H9 (cell line): ENCODE results near the gene ELFN1. TPM values are rescaled to one million over a fixed set of nuclear protein-coding genes. Genes with fewer than 3 reads are reported as not detected.

ENCODE experiments used
- DNase-seq: peaks from one replicate; pipeline ENCODE4 v3.0.0-alpha.2; 2017
- H2AFZ ChIP-seq: one replicate; pipeline ENCODE4 v1.6.1; 2013; ENCODE audit warnings: mild to moderate bottlenecking, low read length, control low read depth, moderate library complexity
- H2AK5ac ChIP-seq: 2 replicates; pipeline ENCODE4 v1.6.1; 2013; ENCODE audit warnings: low read length, control low read depth, mixed read lengths; ENCODE audit not compliant: insufficient read length
- H2BK120ac ChIP-seq: one replicate; pipeline ENCODE4 v1.6.1; 2013; ENCODE audit warnings: low read depth, mild to moderate bottlenecking, low read length, control low read depth, inconsistent platforms; ENCODE audit not compliant: poor library complexity, severe bottlenecking
- H2BK12ac ChIP-seq: 2 replicates; pipeline ENCODE4 v1.6.1; 2013; ENCODE audit warnings: low read length, control low read depth, mixed read lengths, low read depth; ENCODE audit not compliant: insufficient read length
- H2BK15ac ChIP-seq: 2 replicates; pipeline ENCODE4 v1.6.1; 2013; ENCODE audit warnings: low read depth, low read length, control low read depth
- H2BK20ac ChIP-seq: one replicate; pipeline ENCODE4 v1.6.1; 2013; ENCODE audit warnings: low read depth, mild to moderate bottlenecking, low read length, control low read depth, inconsistent platforms; ENCODE audit not compliant: poor library complexity, severe bottlenecking
- H2BK5ac ChIP-seq: 2 replicates; pipeline ENCODE4 v1.6.1; 2013; ENCODE audit warnings: low read length, control low read depth, mixed read lengths; ENCODE audit not compliant: insufficient read length
- H3K14ac ChIP-seq: 2 replicates; pipeline ENCODE4 v1.6.1; 2013; ENCODE audit warnings: low read length, control low read depth; ENCODE audit not compliant: insufficient read depth
- H3K18ac ChIP-seq: 2 replicates; pipeline ENCODE4 v1.6.1; 2013; ENCODE audit warnings: low read depth, mild to moderate bottlenecking, mixed read lengths, low read length, control low read depth; ENCODE audit not compliant: insufficient read length
- H3K23ac ChIP-seq: 2 replicates; pipeline ENCODE4 v1.6.1; 2013; ENCODE audit warnings: low read length, control low read depth, mixed read lengths, low read depth; ENCODE audit not compliant: insufficient read length
- H3K23me2 ChIP-seq: 2 replicates; pipeline ENCODE4 v1.6.1; 2013; ENCODE audit warnings: low read depth, mild to moderate bottlenecking, mixed read lengths, low read length, control low read depth; ENCODE audit not compliant: insufficient read length, poor library complexity, severe bottlenecking
- H3K27ac ChIP-seq: 2 replicates; pipeline ENCODE4 v1.5.1; 2013; ENCODE audit warnings: low read length, control low read depth, mixed read lengths, low read depth; ENCODE audit not compliant: insufficient read length
- H3K27me3 ChIP-seq: 2 replicates; pipeline ENCODE4 v1.6.1; 2013; ENCODE audit warnings: low read length, control low read depth, inconsistent platforms; ENCODE audit not compliant: insufficient read depth
- H3K4ac ChIP-seq: 2 replicates; pipeline ENCODE4 v1.6.1; 2013; ENCODE audit warnings: low read depth, mild to moderate bottlenecking, control low read depth, inconsistent platforms, low read length, moderate library complexity
- H3K4me1 ChIP-seq: 2 replicates; pipeline ENCODE4 v1.6.1; 2013; ENCODE audit warnings: low read length, control low read depth, inconsistent platforms; ENCODE audit not compliant: insufficient read depth
- H3K4me2 ChIP-seq: 2 replicates; pipeline ENCODE4 v1.6.1; 2013; ENCODE audit warnings: low read length, control low read depth, mixed read lengths; ENCODE audit not compliant: insufficient read length, insufficient read depth
- H3K56ac ChIP-seq: 2 replicates; pipeline ENCODE4 v1.6.1; 2013; ENCODE audit warnings: low read depth, mild to moderate bottlenecking, mixed read lengths, low read length, control low read depth; ENCODE audit not compliant: insufficient read length
- H3K79me1 ChIP-seq: 2 replicates; pipeline ENCODE4 v1.6.1; 2013; ENCODE audit warnings: low read depth, mild to moderate bottlenecking, moderate library complexity, low read length, control low read depth, inconsistent platforms; ENCODE audit not compliant: insufficient read depth, poor library complexity, severe bottlenecking
- H3K79me2 ChIP-seq: 2 replicates; pipeline ENCODE4 v1.6.1; 2013; ENCODE audit warnings: low read length, control low read depth, inconsistent platforms; ENCODE audit not compliant: insufficient read depth
- H3K9ac ChIP-seq: 2 replicates; pipeline ENCODE4 v1.6.1; 2013; ENCODE audit warnings: low read length, control low read depth, mixed read lengths; ENCODE audit not compliant: insufficient read length; ENCODE audit errors: extremely low read depth
- H3K9me3 ChIP-seq: one replicate; pipeline ENCODE4 v1.6.1; 2013; ENCODE audit warnings: low read depth, low read length, inconsistent platforms; ENCODE audit not compliant: control insufficient read depth
- H3T11ph ChIP-seq: one replicate; pipeline ENCODE4 v1.6.1; 2013; ENCODE audit warnings: mild to moderate bottlenecking, low read length, control low read depth, inconsistent platforms
- H4K20me1 ChIP-seq: one replicate; pipeline ENCODE4 v1.6.1; 2013; ENCODE audit not compliant: control insufficient read depth, insufficient read length, insufficient read depth
- H4K5ac ChIP-seq: 2 replicates; pipeline ENCODE4 v1.6.1; 2013; ENCODE audit warnings: low read depth, mild to moderate bottlenecking, mixed read lengths, low read length, control low read depth; ENCODE audit not compliant: insufficient read length
- H4K8ac ChIP-seq: replicated peaks from 2 replicates; pipeline ENCODE4 v1.6.1; 2013; ENCODE audit warnings: low read length, control low read depth, mixed read lengths, low read depth; ENCODE audit not compliant: insufficient read length
- H4K91ac ChIP-seq: 2 replicates; pipeline ENCODE4 v1.6.1; 2013; ENCODE audit warnings: low read depth, mild to moderate bottlenecking, moderate library complexity, mixed read lengths, low read length, control low read depth; ENCODE audit not compliant: insufficient read length
- H3K27ac Mint-ChIP-seq, 3 experiments: 2 replicates in 2 of 3; 3 replicates in 1 of 3; pipeline ENCODE4 v1.8.0; 2020 to 2021; ENCODE audit warnings: mixed read lengths in 3 of 3, mild to moderate bottlenecking in 1 of 3, moderate library complexity in 1 of 3
- H3K27me3 Mint-ChIP-seq: 2 replicates; pipeline ENCODE4 v1.8.0; 2021; ENCODE audit warnings: low read depth, mild to moderate bottlenecking, moderate library complexity, mixed read lengths
- H3K36me3 Mint-ChIP-seq, 3 experiments: 2 replicates in 2 of 3; 3 replicates in 1 of 3; pipeline ENCODE4 v1.8.0; 2020 to 2021; ENCODE audit warnings: low read depth in 3 of 3, mixed read lengths in 3 of 3; ENCODE audit not compliant: insufficient read depth in 1 of 3
- H3K4me1 Mint-ChIP-seq, 2 experiments: 2 replicates each; pipeline ENCODE4 v1.8.0; 2020; ENCODE audit warnings: mixed read lengths in 2 of 2
- H3K4me3 Mint-ChIP-seq, 2 experiments: 2 replicates in 1 of 2; 3 replicates in 1 of 2; pipeline ENCODE4 v1.8.0; 2020 to 2021; ENCODE audit warnings: mild to moderate bottlenecking in 2 of 2, mixed read lengths in 2 of 2, moderate library complexity in 1 of 2
- H3K9me3 Mint-ChIP-seq, 2 experiments: 2 replicates in 1 of 2; 3 replicates in 1 of 2; pipeline ENCODE4 v1.8.0; 2020; ENCODE audit warnings: mild to moderate bottlenecking in 2 of 2, mixed read lengths in 2 of 2, moderate library complexity in 1 of 2
- WGBS: extraction: QIAGEN DNeasy Blood & Tissue Kit; methylation state at CpG from one replicate; pipeline ENCODE4 v1.1.7; 2013; ENCODE audit warnings: missing lambda C conversion rate, low lambda C conversion rate, mixed read lengths; ENCODE audit not compliant: insufficient read length; ENCODE audit errors: extremely low coverage; 5-methylcytosine and 5-hydroxymethylcytosine counted together
- total RNA-seq: library from RNA; stranded (reverse); gene quantifications from 2 replicates; pipeline ENCODE4 v1.2.1, GENCODE V29; 2021
- TF ChIP-seq, protein P1 (sequence below): fragments of 200-600 bp; sonication (generic); conservative IDR thresholded peaks from 3 replicates; pipeline ENCODE4 v1.8.0; 2021; ENCODE audit warnings: antibody characterized with exemption, mild to moderate bottlenecking

ELFN1 gene
- total RNA-seq, 1 experiment from 2014 or later = 3.7 TPM

DNA sequence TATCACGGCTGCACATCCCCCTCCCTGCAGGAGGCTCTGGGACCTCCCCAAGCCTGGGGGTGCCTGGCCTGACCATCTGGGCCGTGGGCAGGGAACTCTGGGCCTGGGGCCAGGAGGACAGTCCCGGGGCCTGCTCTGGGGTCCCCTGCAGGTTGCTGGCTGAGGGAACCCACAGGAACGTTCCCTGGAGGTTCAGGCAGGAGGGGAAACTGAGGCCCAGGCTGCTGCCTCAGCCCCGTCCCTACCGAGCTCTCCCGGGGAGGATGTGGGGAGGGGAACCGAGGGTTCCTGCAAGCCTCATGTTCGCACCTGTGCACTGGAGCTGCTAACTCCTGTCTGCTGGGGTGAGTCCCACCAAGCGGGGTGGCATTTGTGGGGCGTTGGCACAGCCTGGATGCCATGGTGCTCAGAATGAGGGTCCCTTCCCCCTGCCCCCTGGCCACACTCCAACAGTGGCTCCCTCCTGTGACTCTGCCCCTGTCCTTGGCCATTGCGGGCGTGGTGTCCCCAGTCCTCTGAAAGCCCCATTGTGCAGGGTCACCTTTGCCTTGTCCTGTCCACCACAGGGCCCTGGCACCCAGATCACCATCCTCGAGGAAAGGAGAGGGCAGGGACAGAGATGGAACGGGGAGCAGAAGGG, 9.4 kb downstream of the ELFN1 start:
- Histone ChIP-seq H3K4me1 (no peaks in the 10 kb centered on the region), H3K79me2 (no peaks in the 10 kb centered on the region), H2BK15ac (no peak overlapping the region), H3K14ac (no peak overlapping the region), H3K9ac (no peak overlapping the region), H3K56ac (no peak overlapping the region), H3K4me2 (no peak overlapping the region), H4K91ac (no peak overlapping the region), H3K18ac (no peak overlapping the region), H2AFZ (no peak overlapping the region), H4K5ac (no peak overlapping the region), H3K4ac (no peak overlapping the region), H3K27ac (no peak overlapping the region), H2BK12ac (no peak overlapping the region), H2AK5ac (no peak overlapping the region), H3K79me1 (no peaks in the 10 kb centered on the region), H3T11ph (no peak overlapping the region), H4K20me1 (no peaks in the 10 kb centered on the region), H3K23ac (no peak overlapping the region), H3K9me3 (peaks cover 5% of the 10 kb centered on the region), H2BK120ac (no peak overlapping the region), H2BK20ac (no peak overlapping the region), H3K27me3 (no peaks in the 10 kb centered on the region), H3K23me2 (no peaks in the 10 kb centered on the region), H2BK5ac (no peak overlapping the region), H4K8ac (no peak overlapping the region)
- no CpG with 5 or more reads among the region's 15 CpGs for WGBS
- TF ChIP-seq, protein P1, sequence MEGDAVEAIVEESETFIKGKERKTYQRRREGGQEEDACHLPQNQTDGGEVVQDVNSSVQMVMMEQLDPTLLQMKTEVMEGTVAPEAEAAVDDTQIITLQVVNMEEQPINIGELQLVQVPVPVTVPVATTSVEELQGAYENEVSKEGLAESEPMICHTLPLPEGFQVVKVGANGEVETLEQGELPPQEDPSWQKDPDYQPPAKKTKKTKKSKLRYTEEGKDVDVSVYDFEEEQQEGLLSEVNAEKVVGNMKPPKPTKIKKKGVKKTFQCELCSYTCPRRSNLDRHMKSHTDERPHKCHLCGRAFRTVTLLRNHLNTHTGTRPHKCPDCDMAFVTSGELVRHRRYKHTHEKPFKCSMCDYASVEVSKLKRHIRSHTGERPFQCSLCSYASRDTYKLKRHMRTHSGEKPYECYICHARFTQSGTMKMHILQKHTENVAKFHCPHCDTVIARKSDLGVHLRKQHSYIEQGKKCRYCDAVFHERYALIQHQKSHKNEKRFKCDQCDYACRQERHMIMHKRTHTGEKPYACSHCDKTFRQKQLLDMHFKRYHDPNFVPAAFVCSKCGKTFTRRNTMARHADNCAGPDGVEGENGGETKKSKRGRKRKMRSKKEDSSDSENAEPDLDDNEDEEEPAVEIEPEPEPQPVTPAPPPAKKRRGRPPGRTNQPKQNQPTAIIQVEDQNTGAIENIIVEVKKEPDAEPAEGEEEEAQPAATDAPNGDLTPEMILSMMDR = no peak
- DNase-seq = no peak
- Mint-ChIP-seq H3K27me3 (peaks cover 39% of the 10 kb centered on the region), H3K9me3 (peaks cover 17 to 20% of the 10 kb centered on the region in 2 experiments), H3K4me3 (no peak overlapping the region), H3K36me3 (peaks cover 0 to 3% (median 2%) of the 10 kb centered on the region in 3 experiments; a peak in 3 of 7 replicates), H3K4me1 (peaks cover 0 to 4% of the 10 kb centered on the region in 2 experiments; a peak in 1 of 4 replicates), H3K27ac (peak overlapping the region in 1 of 3 experiments; percentile 76; a peak in 1 of 7 replicates)
